ENCODE data around the gene KRCC1. TPM values are rescaled to one million over a fixed set of nuclear protein-coding genes. Genes with fewer than 3 reads are reported as not detected.

Gene KRCC1
- total RNA-seq, 1 donor = 43.2 TPM

- no peak overlapping the region for H3K4me3 ChIP-seq (ENCODE audit: low read depth, low read length)
- TF ChIP-seq CTCF (IDR thresholded peaks at IDR 0.05; ENCODE audit: insufficient read depth, low read length) = no peak
- no peak for DNase-seq (ENCODE audit: low read depth)
Observed at GRCh38 chr2:88096708-88097107, 41.1 kb upstream of the KRCC1 start.

- no peak for TF ChIP-seq CTCF (IDR thresholded peaks at IDR 0.05; ENCODE audit: insufficient read depth, low read length)
- H3K4me3 ChIP-seq (ENCODE audit: low read depth, low read length) = no peak overlapping the region
- DNase-seq (ENCODE audit: low read depth) = no peak
Observed at GRCh38 chr2:88095022-88095421, 39.4 kb upstream of the KRCC1 start.

- no peak for TF ChIP-seq CTCF (IDR thresholded peaks at IDR 0.05; ENCODE audit: insufficient read depth, low read length)
- DNase-seq (ENCODE audit: low read depth) = no peak
- H3K4me3 ChIP-seq (ENCODE audit: low read depth, low read length) = no peak overlapping the region
Observed at GRCh38 chr2:88092773-88093172, 37.2 kb upstream of the KRCC1 start.

GRCh38 chr2:88091943-88092342 is 36.4 kb upstream of the KRCC1 start:
- DNase-seq (ENCODE audit: low read depth) = no peak
- no peak for TF ChIP-seq CTCF (IDR thresholded peaks at IDR 0.05; ENCODE audit: insufficient read depth, low read length)
- H3K4me3 ChIP-seq (ENCODE audit: low read depth, low read length) = no peak overlapping the region

- DNase-seq (ENCODE audit: low read depth) = no peak
- H3K4me3 ChIP-seq (ENCODE audit: low read depth, low read length) = no peak overlapping the region
- no peak for TF ChIP-seq CTCF (IDR thresholded peaks at IDR 0.05; ENCODE audit: insufficient read depth, low read length)
Observed at GRCh38 chr2:88090446-88091283, 35.1 kb upstream of the KRCC1 start.

- no peak overlapping the region for H3K4me3 ChIP-seq (ENCODE audit: low read depth, low read length)
- TF ChIP-seq CTCF (IDR thresholded peaks at IDR 0.05; ENCODE audit: insufficient read depth, low read length) = no peak
- DNase-seq (ENCODE audit: low read depth) = no peak
Observed at GRCh38 chr2:88088999-88089398, 33.4 kb upstream of the KRCC1 start.

GRCh38 chr2:88087763-88088162 is 32.2 kb upstream of the KRCC1 start:
- H3K4me3 ChIP-seq (ENCODE audit: low read depth, low read length) = no peak overlapping the region
- DNase-seq (ENCODE audit: low read depth) = no peak
- TF ChIP-seq CTCF (IDR thresholded peaks at IDR 0.05; ENCODE audit: insufficient read depth, low read length) = no peak
